Activated T-helper 2 cell treated with anti-CD3 and anti-CD28 coated beads, Interferon-gamma antibody, Interleukin-2, Interleukin-4, amounts not matched to agents 10 μg/mL and 5 μg/mL and 100 μg/mL, durations not matched to agents 14 hours and 24 hours and 36 hours (primary cell): ENCODE measurements around the gene FRMPD1. TPM values are rescaled to one million over a fixed set of nuclear protein-coding genes. Genes with fewer than 3 reads are reported as not detected.
"Not testable (repeated sequence)": the region's sequence is repeated elsewhere in the genome, so short reads cannot be mapped to it uniquely, and the experiment has no call there.

Source experiments
- DNase-seq: peaks from one replicate; pipeline ENCODE4 v3.0.0; 2021; ENCODE audit warnings: low spot score
- H3K27ac Mint-ChIP-seq: one replicate; pipeline ENCODE4 v1.8.0; 2021; ENCODE audit warnings: mixed read lengths
- H3K27me3 Mint-ChIP-seq: one replicate; pipeline ENCODE4 v1.8.0; 2021; ENCODE audit warnings: low read depth, mixed read lengths
- H3K36me3 Mint-ChIP-seq: one replicate; pipeline ENCODE4 v1.8.0; 2021; ENCODE audit warnings: low read depth, mixed read lengths
- H3K4me1 Mint-ChIP-seq: one replicate; pipeline ENCODE4 v1.8.0; 2021; ENCODE audit warnings: low read depth, mixed read lengths
- H3K4me3 Mint-ChIP-seq: one replicate; pipeline ENCODE4 v1.8.0; 2021; ENCODE audit warnings: low read depth, mild to moderate bottlenecking, moderate library complexity, mixed read lengths
- H3K9me3 Mint-ChIP-seq: one replicate; pipeline ENCODE4 v1.8.0; 2021; ENCODE audit warnings: mixed read lengths
- intact Hi-C: fragments of 100-400 bp; cut with micrococcal nuclease; formaldehyde crosslinking; loops from one replicate; pipeline ENCODE4 v1.15.1; 2023
- total RNA-seq: library from RNA; stranded (reverse); gene quantifications from 2 replicates; pipeline ENCODE4 v1.2.3, GENCODE V29; 2022

FRMPD1 gene
- not detected in 2 replicates for total RNA-seq

GRCh38 chr9:37650873-37651768 lies at the start of gene FRMPD1:
Gene FRMPD1, plus strand, starts transcription at chr9:37650954. Its CDS starts 41,688 bp downstream, at chr9:37692642.
- intact Hi-C loops = no loop called here
- H3K27me3 Mint-ChIP-seq = peaks cover 68% of the 10 kb centered on the region

GRCh38 chr9:37602061-37602460 lies 48.7 kb upstream of the FRMPD1 start:
- H3K27me3 Mint-ChIP-seq = peaks cover 37% of the 10 kb centered on the region
- intact Hi-C loops, H3K9me3 Mint-ChIP-seq, H3K4me1 Mint-ChIP-seq, H3K27ac Mint-ChIP-seq, H3K36me3 Mint-ChIP-seq, DNase-seq, H3K4me3 Mint-ChIP-seq: not testable (repeated sequence)

More at GRCh38 chr9:37650873-37651768, at the start of gene FRMPD1:
- no peak within 1 kb of the TSS for H3K27ac Mint-ChIP-seq
- no peaks in the 10 kb centered on the region for H3K36me3 Mint-ChIP-seq
- DNase-seq = peak; percentile 53
- no peaks in the 10 kb centered on the region for H3K9me3 Mint-ChIP-seq
- peak within 1 kb of the TSS; percentile 70 for H3K4me3 Mint-ChIP-seq
- peaks cover 7% of the 10 kb centered on the region for H3K4me1 Mint-ChIP-seq

GRCh38 chr9:37602817-37603216 lies 47.9 kb upstream of the FRMPD1 start:
- H3K9me3 Mint-ChIP-seq = no peaks in the 10 kb centered on the region
- H3K27me3 Mint-ChIP-seq = peaks cover 43% of the 10 kb centered on the region
- intact Hi-C loops = no loop called here
- H3K36me3 Mint-ChIP-seq = no peaks in the 10 kb centered on the region
- H3K4me1 Mint-ChIP-seq = no peaks in the 10 kb centered on the region
- no peak overlapping the region for H3K4me3 Mint-ChIP-seq
- DNase-seq = no peak
- H3K27ac Mint-ChIP-seq = no peak overlapping the region

GRCh38 chr9:37604296-37604695 lies 46.5 kb upstream of the FRMPD1 start:
- intact Hi-C loops = no loop called here
- no peak overlapping the region for H3K27ac Mint-ChIP-seq
- no peaks in the 10 kb centered on the region for H3K4me1 Mint-ChIP-seq
- no peak for DNase-seq
- no peaks in the 10 kb centered on the region for H3K9me3 Mint-ChIP-seq
- no peak overlapping the region for H3K4me3 Mint-ChIP-seq
- peaks cover 42% of the 10 kb centered on the region for H3K27me3 Mint-ChIP-seq
- no peaks in the 10 kb centered on the region for H3K36me3 Mint-ChIP-seq

- intact Hi-C loops = no loop called here
- H3K4me1 Mint-ChIP-seq = no peaks in the 10 kb centered on the region
- H3K9me3 Mint-ChIP-seq = no peaks in the 10 kb centered on the region
- H3K27me3 Mint-ChIP-seq = peaks cover 36% of the 10 kb centered on the region
- no peak overlapping the region for H3K27ac Mint-ChIP-seq
- H3K4me3 Mint-ChIP-seq = no peak overlapping the region
- DNase-seq = no peak
- no peaks in the 10 kb centered on the region for H3K36me3 Mint-ChIP-seq
These were observed 42.5 kb upstream of the FRMPD1 start for GRCh38 chr9:37608250-37608649.

GRCh38 chr9:37609735-37610397 lies 40.9 kb upstream of the FRMPD1 start:
- H3K27ac Mint-ChIP-seq = no peak overlapping the region
- DNase-seq = no peak
- H3K4me1 Mint-ChIP-seq = no peaks in the 10 kb centered on the region
- no peak overlapping the region for H3K4me3 Mint-ChIP-seq
- intact Hi-C loops = no loop called here
- H3K36me3 Mint-ChIP-seq = no peaks in the 10 kb centered on the region
- H3K27me3 Mint-ChIP-seq = peaks cover 35% of the 10 kb centered on the region
- no peaks in the 10 kb centered on the region for H3K9me3 Mint-ChIP-seq

GRCh38 chr9:37611014-37611413 lies 39.7 kb upstream of the FRMPD1 start:
- H3K4me1 Mint-ChIP-seq = no peaks in the 10 kb centered on the region
- no peaks in the 10 kb centered on the region for H3K9me3 Mint-ChIP-seq
- no peaks in the 10 kb centered on the region for H3K36me3 Mint-ChIP-seq
- peaks cover 33% of the 10 kb centered on the region for H3K27me3 Mint-ChIP-seq
- no peak overlapping the region for H3K27ac Mint-ChIP-seq
- intact Hi-C loops = no loop called here
- no peak overlapping the region for H3K4me3 Mint-ChIP-seq
- no peak for DNase-seq

- Mint-ChIP-seq H3K4me3 (no peak overlapping the region), H3K36me3 (no peaks in the 10 kb centered on the region), H3K4me1 (no peaks in the 10 kb centered on the region), H3K27ac (no peak overlapping the region), H3K9me3 (no peaks in the 10 kb centered on the region), H3K27me3 (peaks cover 28% of the 10 kb centered on the region)
- DNase-seq = no peak
- intact Hi-C loops = no loop called here
These were observed 38.8 kb upstream of the FRMPD1 start for GRCh38 chr9:37611961-37612360.

- no peaks in the 10 kb centered on the region for H3K4me1 Mint-ChIP-seq
These were observed 33.6 kb upstream of the FRMPD1 start for GRCh38 chr9:37617161-37617560.

GRCh38 chr9:37617832-37618231 lies 32.9 kb upstream of the FRMPD1 start:
- intact Hi-C loops = no loop called here
- H3K9me3 Mint-ChIP-seq = no peaks in the 10 kb centered on the region
- no peaks in the 10 kb centered on the region for H3K36me3 Mint-ChIP-seq
- no peaks in the 10 kb centered on the region for H3K4me1 Mint-ChIP-seq
- no peak overlapping the region for H3K27ac Mint-ChIP-seq
- H3K4me3 Mint-ChIP-seq = no peak overlapping the region
- DNase-seq = no peak
- H3K27me3 Mint-ChIP-seq = peaks cover 9% of the 10 kb centered on the region

More at GRCh38 chr9:37617161-37617560, 33.6 kb upstream of the FRMPD1 start:
- Mint-ChIP-seq H3K27me3 (peaks cover 9% of the 10 kb centered on the region), H3K4me3 (no peak overlapping the region), H3K27ac (no peak overlapping the region), H3K36me3 (no peaks in the 10 kb centered on the region), H3K9me3 (no peaks in the 10 kb centered on the region)
- DNase-seq = no peak
- intact Hi-C loops = no loop called here

GRCh38 chr9:37618817-37619216 lies 31.9 kb upstream of the FRMPD1 start:
- Mint-ChIP-seq H3K4me3 (no peak overlapping the region), H3K27me3 (peaks cover 7% of the 10 kb centered on the region), H3K27ac (no peak overlapping the region), H3K4me1 (no peaks in the 10 kb centered on the region), H3K9me3 (no peaks in the 10 kb centered on the region), H3K36me3 (no peaks in the 10 kb centered on the region)
- intact Hi-C loops = no loop called here
- no peak for DNase-seq

- no peak overlapping the region for H3K27ac Mint-ChIP-seq
- intact Hi-C loops = no loop called here
- no peak overlapping the region for H3K4me3 Mint-ChIP-seq
- no peaks in the 10 kb centered on the region for H3K36me3 Mint-ChIP-seq
- H3K4me1 Mint-ChIP-seq = no peaks in the 10 kb centered on the region
- peaks cover 6% of the 10 kb centered on the region for H3K27me3 Mint-ChIP-seq
- DNase-seq = no peak
- H3K9me3 Mint-ChIP-seq = no peaks in the 10 kb centered on the region
These were observed 30.9 kb upstream of the FRMPD1 start for GRCh38 chr9:37619806-37620205.

GRCh38 chr9:37620396-37620795 lies 30.4 kb upstream of the FRMPD1 start:
- no peak for DNase-seq
- Mint-ChIP-seq H3K9me3 (no peaks in the 10 kb centered on the region), H3K4me1 (no peaks in the 10 kb centered on the region), H3K27ac (no peak overlapping the region), H3K36me3 (no peaks in the 10 kb centered on the region), H3K27me3 (peaks cover 6% of the 10 kb centered on the region), H3K4me3 (no peak overlapping the region)
- intact Hi-C loops = no loop called here
